ENCODE results near the gene CASS4.

Gene CASS4, protein sequence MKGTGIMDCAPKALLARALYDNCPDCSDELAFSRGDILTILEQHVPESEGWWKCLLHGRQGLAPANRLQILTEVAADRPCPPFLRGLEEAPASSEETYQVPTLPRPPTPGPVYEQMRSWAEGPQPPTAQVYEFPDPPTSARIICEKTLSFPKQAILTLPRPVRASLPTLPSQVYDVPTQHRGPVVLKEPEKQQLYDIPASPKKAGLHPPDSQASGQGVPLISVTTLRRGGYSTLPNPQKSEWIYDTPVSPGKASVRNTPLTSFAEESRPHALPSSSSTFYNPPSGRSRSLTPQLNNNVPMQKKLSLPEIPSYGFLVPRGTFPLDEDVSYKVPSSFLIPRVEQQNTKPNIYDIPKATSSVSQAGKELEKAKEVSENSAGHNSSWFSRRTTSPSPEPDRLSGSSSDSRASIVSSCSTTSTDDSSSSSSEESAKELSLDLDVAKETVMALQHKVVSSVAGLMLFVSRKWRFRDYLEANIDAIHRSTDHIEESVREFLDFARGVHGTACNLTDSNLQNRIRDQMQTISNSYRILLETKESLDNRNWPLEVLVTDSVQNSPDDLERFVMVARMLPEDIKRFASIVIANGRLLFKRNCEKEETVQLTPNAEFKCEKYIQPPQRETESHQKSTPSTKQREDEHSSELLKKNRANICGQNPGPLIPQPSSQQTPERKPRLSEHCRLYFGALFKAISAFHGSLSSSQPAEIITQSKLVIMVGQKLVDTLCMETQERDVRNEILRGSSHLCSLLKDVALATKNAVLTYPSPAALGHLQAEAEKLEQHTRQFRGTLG
- 7.8 to 23.5 (median 15.5) reads per million in 9 experiments for total RNA-seq

DNA sequence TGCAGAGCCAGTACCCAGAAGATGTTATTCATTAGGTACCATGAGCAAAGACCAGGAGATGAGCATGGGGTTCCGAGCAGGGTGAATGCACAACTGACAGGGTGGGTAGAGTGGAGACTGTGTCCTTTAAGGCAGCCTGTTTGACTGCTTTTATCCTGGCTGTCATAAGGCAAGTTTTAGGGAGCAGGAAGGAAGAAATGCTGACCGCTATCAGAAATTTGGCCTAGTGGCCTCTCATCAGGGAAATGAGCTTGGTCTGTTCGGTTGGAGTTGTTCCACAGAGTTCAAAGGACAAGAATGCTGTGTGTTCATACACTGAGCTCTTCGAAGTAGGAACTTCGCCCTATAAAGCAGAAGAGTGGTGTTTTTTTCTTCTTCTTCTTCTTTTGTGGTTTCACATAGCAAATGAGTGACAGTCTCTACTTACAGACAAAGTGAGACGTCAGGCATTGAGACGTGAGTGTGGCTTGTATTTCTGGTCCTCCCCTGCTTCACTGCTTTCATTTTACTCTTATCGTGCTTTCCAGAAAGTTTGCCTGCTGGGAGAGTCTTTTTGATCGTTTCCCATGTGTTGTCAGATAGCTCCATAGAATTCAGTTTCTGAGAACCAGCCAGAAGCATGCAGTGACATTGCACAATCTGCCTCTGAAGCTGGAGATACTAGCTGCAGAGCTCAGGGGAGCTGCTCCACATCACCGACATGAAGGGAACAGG is at the start of gene CASS4:
Gene CASS4, plus strand, starts transcription at position 502 of the 714 bp plus-strand sequence. Its CDS starts 199 bp downstream, at position 701.
- Mint-ChIP-seq H3K27ac (peak within 1 kb of the TSS; percentile 82 to 88), H3K4me3 (peak within 1 kb of the TSS; percentile 80 to 85), H3K9me3 (no peaks in the 10 kb centered on the region), H3K27me3 (no peaks in the 10 kb centered on the region), H3K36me3 (ENCODE audit: insufficient read depth) (peaks cover 27% of the 10 kb centered on the region), H3K4me1 (ENCODE audit: low read depth in 2 of 2) (peaks cover 22 to 35% of the 10 kb centered on the region in 2 donors)
- peak; percentile 81 for ATAC-seq (replicated peaks)
- DNase-seq, result peak in 2 of 3 experiments; percentile 16 to 25

DNA sequence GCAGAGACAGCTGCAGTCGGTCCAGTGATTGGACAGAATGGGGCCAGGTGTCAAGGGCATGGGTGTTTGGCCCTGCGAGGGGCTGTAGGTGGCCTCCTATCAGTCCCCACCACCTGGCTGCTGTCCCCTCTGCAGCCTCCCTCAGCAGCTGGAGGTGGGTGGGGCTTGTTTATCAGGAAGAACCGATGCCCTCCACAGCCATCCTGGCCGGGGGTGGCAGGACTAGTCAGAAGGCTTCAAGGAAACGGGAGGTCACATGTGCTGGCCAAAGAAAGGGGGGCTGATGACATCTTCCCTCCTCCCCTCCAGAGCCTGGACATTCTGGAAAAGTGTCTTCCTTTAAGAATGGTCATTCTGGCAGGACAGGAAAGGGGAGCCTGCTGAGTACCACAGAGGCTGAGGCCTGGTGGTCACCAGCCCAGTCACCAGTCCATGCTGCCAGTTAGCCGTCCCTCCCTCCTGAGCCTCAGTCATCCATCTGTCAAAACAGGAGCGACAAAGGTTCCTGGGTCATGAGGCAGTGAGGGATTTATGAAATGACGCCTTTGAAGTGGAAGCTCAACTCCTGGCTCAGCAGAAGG is 49.1 kb upstream of the CASS4 start:
- Mint-ChIP-seq H3K27ac (no peak overlapping the region), H3K4me3 (no peak overlapping the region), H3K9me3 (no peaks in the 10 kb centered on the region), H3K36me3 (ENCODE audit: insufficient read depth) (peaks cover 2% of the 10 kb centered on the region), H3K4me1 (ENCODE audit: low read depth in 2 of 2) (peaks cover 14 to 20% of the 10 kb centered on the region in 2 donors), H3K27me3 (no peaks in the 10 kb centered on the region)
- no peak for ATAC-seq (replicated peaks)
- DNase-seq, result no peak

DNA sequence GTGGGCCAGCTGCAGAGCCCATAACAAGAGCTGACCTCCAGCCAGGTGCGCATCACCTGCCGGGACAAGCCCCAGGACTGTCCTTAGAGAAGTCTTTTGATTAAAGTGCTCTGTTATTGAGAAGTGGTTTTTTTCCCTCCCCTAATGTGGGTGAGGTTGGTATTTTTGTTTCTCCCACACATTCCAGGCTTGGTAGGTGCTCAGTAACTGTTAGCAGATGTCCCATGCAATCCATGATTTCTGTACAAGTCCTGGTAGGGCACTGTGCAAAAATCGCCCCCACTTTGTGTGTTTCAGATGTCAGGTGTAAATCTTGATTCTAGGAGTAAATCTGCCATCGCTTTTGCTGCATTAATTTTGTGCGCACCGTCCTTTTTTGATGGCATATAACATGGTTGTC is 48.6 kb upstream of the CASS4 start:
- Mint-ChIP-seq H3K27me3 (no peaks in the 10 kb centered on the region), H3K9me3 (no peaks in the 10 kb centered on the region), H3K4me1 (ENCODE audit: low read depth in 2 of 2) (peaks cover 14 to 15% of the 10 kb centered on the region in 2 donors), H3K27ac (no peak overlapping the region), H3K4me3 (no peak overlapping the region), H3K36me3 (ENCODE audit: insufficient read depth) (peaks cover 2% of the 10 kb centered on the region)
- DNase-seq, result no peak
- ATAC-seq (replicated peaks), result no peak

DNA sequence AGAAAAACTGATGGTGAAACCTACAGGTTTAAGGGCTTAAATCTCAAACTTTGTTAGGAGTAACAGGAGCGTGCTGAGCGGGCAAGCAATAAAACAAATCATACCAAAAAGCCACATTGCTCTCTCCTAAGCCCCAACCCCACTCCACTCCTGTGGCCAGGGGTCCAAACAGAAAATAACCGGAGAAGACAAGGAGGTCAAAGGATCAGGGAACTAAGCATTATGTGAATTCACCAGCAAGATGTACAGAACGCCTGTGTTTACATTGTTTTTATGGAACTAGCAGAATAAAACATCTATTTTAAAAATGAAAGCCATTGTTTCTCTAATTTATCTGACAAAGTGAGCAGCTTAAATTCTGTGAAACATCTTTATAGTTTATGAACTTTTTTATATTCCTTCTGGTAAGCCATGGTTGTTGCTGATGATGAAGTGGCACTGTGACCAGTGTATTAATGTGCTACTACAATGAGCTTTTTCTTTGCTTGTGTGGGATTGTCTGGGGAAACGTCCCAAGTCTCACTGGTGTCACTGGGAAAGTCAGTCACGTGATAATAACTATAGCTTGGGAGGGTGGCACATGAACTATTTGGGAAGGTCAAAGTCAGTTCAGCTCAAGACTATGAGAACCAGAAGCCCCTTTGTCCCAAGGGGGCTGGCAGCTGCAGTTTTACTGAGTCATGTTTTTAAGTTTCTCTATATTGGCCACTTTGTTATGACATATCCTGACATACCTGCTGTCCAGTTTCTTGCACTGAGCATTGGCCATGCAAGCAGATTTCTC is 43.5 kb upstream of the CASS4 start:
- ATAC-seq (replicated peaks), result no peak
- peaks cover 0 to 11% of the 10 kb centered on the region in 2 donors for H3K4me1 Mint-ChIP-seq (ENCODE audit: low read depth in 2 of 2)
- peaks cover 4% of the 10 kb centered on the region for H3K36me3 Mint-ChIP-seq (ENCODE audit: insufficient read depth)
- no peak for DNase-seq
- no peaks in the 10 kb centered on the region for H3K27me3 Mint-ChIP-seq
- no peak overlapping the region for H3K27ac Mint-ChIP-seq
- no peak overlapping the region for H3K4me3 Mint-ChIP-seq
- no peaks in the 10 kb centered on the region for H3K9me3 Mint-ChIP-seq

DNA sequence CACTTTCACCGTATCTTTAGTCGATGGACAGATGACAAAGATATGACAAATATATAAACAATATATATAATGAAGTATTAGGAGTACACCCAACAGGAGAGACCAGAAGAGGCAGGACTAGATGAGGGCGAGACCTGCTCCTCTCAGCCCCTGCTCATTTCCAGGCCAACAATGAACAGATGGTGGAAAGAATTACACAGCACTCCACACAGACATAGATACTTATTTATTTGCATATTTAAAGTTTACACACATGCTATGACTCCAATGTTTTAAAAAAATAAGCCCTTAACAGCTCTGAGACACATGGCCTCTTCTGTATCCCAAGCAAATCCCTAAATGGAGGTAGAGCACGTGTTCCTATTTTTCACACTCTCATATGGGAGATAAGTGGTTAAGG is 42.9 kb upstream of the CASS4 start:
- Mint-ChIP-seq H3K4me3 (no peak overlapping the region), H3K4me1 (ENCODE audit: low read depth in 2 of 2) (peaks cover 0 to 11% of the 10 kb centered on the region in 2 donors), H3K36me3 (ENCODE audit: insufficient read depth) (peaks cover 4% of the 10 kb centered on the region), H3K27ac (no peak overlapping the region), H3K9me3 (no peaks in the 10 kb centered on the region), H3K27me3 (no peaks in the 10 kb centered on the region)
- DNase-seq (no peak), ATAC-seq (replicated peaks) (no peak)

DNA sequence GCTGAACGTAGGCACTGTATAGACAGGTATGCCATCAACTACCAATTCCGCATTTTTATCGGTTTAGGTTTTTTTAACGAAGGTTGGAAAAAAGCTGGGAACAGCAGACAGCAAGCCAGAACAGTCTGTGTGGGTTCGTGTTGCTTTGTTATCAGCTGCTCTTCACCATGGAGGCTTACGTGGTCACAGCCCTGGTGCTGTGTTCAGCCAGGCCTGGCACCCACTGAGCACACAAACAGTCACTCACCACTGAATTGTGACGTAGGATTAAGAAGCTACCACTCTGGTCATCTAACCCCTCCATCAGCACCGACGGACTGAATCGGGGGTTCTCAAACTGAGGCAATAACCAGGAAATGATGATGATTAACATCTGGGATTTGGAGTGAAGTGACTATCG is 40.1 kb upstream of the CASS4 start:
- Mint-ChIP-seq H3K27me3 (no peaks in the 10 kb centered on the region), H3K27ac (no peak overlapping the region), H3K36me3 (ENCODE audit: insufficient read depth) (peaks cover 7% of the 10 kb centered on the region), H3K4me1 (ENCODE audit: low read depth in 2 of 2) (peaks cover 0 to 9% of the 10 kb centered on the region in 2 donors), H3K4me3 (no peak overlapping the region), H3K9me3 (no peaks in the 10 kb centered on the region)
- no peak for ATAC-seq (replicated peaks)
- DNase-seq, result no peak

DNA sequence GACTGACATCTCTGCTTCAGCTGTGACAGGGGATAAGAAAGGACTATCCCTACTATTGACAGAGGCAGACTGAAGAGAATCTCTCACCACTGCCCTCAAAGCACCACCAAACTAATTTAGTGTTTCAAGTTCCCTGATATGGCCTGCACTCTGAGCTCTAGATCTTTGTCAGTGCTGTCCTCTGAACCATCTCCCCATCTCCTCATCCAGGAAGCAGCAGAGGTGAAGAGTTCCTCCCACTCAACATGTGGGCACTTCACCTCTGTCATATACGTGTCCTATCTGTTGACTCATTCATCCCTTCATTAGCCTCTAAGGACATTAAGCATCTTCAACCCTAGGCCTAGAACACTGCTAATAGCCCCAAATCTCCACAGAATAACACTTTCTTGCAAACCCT is 39.2 kb upstream of the CASS4 start:
- Mint-ChIP-seq H3K4me3 (no peak overlapping the region), H3K36me3 (ENCODE audit: insufficient read depth) (peaks cover 7% of the 10 kb centered on the region), H3K9me3 (no peaks in the 10 kb centered on the region), H3K27ac (peak overlapping the region in 1 of 2 donors; percentile 83), H3K27me3 (no peaks in the 10 kb centered on the region), H3K4me1 (ENCODE audit: low read depth in 2 of 2) (peaks cover 0 to 9% of the 10 kb centered on the region in 2 donors)
- DNase-seq, result no peak
- ATAC-seq (replicated peaks), result no peak

DNA sequence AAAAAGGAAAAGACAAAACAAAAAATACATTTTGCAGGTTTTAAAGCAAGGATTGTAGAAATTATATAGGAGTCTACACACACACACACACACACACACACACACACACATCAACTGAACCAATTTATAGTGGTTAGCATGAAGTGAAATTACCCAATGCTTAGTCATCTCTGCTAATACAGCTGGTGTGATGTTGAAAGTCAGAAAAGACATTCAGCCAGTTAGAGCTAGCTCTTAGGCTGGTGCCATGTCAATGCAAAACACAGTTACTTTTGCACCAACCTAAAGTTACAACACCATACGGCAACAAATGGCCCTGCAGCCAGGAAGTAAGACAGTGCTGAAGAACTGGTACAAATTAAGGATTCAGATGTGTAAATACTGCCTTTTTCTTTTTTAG is 38.1 kb upstream of the CASS4 start:
- H3K9me3 Mint-ChIP-seq, result no peaks in the 10 kb centered on the region
- H3K36me3 Mint-ChIP-seq (ENCODE audit: insufficient read depth), result peaks cover 7% of the 10 kb centered on the region
- H3K4me1 Mint-ChIP-seq (ENCODE audit: low read depth in 2 of 2), result peaks cover 0 to 9% of the 10 kb centered on the region in 2 donors
- no peak for DNase-seq
- ATAC-seq (replicated peaks), result peak; percentile 85
- no peak overlapping the region for H3K27ac Mint-ChIP-seq
- H3K27me3 Mint-ChIP-seq, result no peaks in the 10 kb centered on the region
- no peak overlapping the region for H3K4me3 Mint-ChIP-seq

DNA sequence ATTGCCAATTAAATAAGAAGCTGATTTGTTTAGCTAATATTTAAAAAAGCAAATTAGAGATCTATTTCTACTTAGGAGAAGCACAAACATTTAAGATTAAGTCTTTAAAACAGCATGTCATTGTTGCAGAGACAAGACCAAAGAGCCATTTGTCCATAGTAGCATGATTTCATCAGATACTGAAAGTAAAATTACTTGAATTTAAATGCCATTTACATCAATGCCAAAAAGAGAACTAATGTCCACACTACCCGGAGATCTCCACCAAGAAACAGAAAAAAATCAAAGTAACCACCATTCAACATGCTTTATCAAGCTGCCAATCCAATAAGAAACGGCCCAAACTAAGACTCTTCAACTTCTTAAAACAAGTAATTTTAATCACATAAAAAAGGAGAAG is 35.7 kb upstream of the CASS4 start:
- H3K36me3 Mint-ChIP-seq (ENCODE audit: insufficient read depth), result peaks cover 9% of the 10 kb centered on the region
- no peak for ATAC-seq (replicated peaks)
- H3K27me3 Mint-ChIP-seq, result no peaks in the 10 kb centered on the region
- no peak for DNase-seq
- H3K4me1 Mint-ChIP-seq (ENCODE audit: low read depth in 2 of 2), result peaks cover 0 to 9% of the 10 kb centered on the region in 2 donors
- no peaks in the 10 kb centered on the region for H3K9me3 Mint-ChIP-seq
- no peak overlapping the region for H3K4me3 Mint-ChIP-seq
- H3K27ac Mint-ChIP-seq, result peak overlapping the region in 1 of 2 donors; percentile 41

DNA sequence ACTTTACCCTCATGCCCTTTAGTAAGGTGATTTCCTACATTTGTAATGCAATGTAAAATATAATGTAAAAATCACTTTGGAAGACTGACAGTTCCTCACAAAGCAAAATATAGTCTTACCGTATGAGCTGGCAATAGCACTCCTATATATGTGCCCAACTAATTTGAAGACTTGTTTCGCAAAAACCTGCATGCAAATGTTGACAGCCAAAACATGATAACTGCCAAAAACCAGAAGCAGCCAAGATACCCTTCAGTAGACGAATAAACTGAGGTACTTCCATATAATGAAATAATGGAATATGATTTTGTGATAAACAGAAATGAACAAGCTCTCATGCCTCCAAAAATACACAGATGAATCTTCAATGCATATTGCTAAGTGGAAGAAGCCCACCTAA is 33.7 kb upstream of the CASS4 start:
- Mint-ChIP-seq H3K27ac (no peak overlapping the region), H3K9me3 (no peaks in the 10 kb centered on the region), H3K36me3 (ENCODE audit: insufficient read depth) (peaks cover 12% of the 10 kb centered on the region), H3K4me1 (ENCODE audit: low read depth in 2 of 2) (peaks cover 0 to 2% of the 10 kb centered on the region in 2 donors), H3K4me3 (no peak overlapping the region), H3K27me3 (no peaks in the 10 kb centered on the region)
- ATAC-seq (replicated peaks), result no peak
- DNase-seq, result no peak

DNA sequence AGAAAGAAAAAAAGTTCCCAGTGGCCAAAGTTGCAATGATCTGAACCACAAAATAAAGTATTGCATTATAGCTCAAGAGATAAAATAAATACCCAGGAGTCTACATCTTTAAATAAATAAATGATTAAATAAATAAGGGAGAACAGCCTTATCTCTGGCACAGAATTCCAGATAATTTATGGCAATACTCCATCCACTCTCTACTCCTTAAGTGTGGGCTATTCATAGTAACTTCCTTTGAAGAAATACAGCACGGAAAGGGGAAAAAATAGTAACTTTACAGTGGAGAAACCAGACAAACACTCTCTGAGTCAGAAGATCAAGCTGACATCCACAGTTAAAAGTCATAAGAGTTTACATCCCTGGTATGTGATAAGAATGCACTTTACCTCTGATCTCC is 31.7 kb upstream of the CASS4 start:
- DNase-seq, result no peak

DNA sequence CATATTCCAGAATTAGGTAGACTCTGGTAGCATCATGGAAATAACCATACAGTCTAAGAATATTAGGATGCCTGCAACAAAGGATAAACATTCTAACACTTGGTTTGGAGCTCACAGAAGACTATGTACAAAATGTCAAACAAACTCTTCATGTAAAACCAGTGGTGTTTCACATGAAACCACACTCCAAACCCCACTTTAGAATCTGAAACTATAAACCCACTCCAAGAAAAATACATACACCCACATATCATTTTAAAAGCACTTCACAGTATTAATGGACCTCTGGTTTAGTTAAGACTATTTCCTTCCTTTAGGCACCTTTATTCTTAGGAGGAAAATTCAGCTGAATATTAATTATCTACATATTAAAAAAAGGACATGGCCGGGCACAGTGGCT is 30.6 kb upstream of the CASS4 start:
- Mint-ChIP-seq H3K4me3 (no peak overlapping the region), H3K4me1 (ENCODE audit: low read depth in 2 of 2) (no peaks in the 10 kb centered on the region), H3K9me3 (no peaks in the 10 kb centered on the region), H3K36me3 (ENCODE audit: insufficient read depth) (peaks cover 13% of the 10 kb centered on the region), H3K27me3 (no peaks in the 10 kb centered on the region), H3K27ac (no peak overlapping the region)
- no peak for ATAC-seq (replicated peaks)
- DNase-seq, result no peak

More for the DNA sequence above, 31.7 kb upstream of the CASS4 start:
- Mint-ChIP-seq H3K27ac (peak overlapping the region in 1 of 2 donors; percentile 38), H3K27me3 (no peaks in the 10 kb centered on the region), H3K4me1 (ENCODE audit: low read depth in 2 of 2) (no peaks in the 10 kb centered on the region), H3K9me3 (no peaks in the 10 kb centered on the region), H3K4me3 (no peak overlapping the region), H3K36me3 (ENCODE audit: insufficient read depth) (peaks cover 13% of the 10 kb centered on the region)
- ATAC-seq (replicated peaks), result no peak

All from effector memory CD8-positive, alpha-beta T cell (primary cell).